Activated T-helper 9 cell treated with anti-CD3 and anti-CD28 coated beads, Interleukin-2, amount 50 U/mL, for 16 hours (primary cell): ENCODE measurements around the gene PIK3C2B.

Experiments
- DNase-seq: peaks from one replicate; pipeline ENCODE4 v3.0.0-alpha.2; 2020; ENCODE audit warnings: low read depth

Gene PIK3C2B

DNA sequence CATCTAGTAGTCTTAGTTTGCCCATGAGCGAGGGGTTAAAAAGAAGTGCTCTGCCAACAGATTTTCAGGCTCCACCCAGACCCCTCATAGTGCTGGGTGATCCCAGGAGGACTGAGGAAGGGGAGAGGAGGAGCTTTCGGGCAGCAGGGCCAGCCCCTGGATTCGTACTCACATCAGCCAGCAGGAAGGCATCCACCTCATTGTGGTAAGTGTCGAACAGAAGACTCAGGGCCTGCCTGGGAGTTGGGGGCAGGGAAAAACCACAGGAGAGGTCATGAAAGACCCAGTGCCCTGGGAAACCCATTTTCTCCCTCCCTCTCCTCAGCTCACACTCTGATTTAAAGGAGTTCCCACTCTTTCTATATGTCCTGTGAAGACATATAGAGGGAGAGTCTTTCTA lies 34.9 kb downstream of the PIK3C2B start:
- DNase-seq, result no peak

DNA sequence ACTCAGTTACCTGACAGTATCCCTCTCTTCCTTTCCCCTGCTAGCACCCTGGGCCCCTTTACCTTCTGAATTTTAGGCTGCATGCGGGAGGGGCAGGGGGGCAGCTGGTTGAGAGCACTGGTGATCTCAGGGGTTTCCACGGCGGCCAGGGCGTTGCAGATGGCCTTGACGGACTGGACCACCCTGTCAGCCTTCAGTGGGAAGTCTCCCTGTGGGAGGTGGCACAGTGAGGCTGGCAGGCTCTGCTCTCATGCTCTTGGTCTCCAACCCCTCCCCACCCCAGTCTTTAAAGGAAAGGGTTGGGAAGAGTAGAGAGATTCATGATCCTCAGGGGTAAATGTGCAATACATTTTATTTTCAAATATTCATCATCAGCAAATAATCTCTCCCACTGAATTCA lies 36.9 kb downstream of the PIK3C2B start:
- DNase-seq, result no peak

DNA sequence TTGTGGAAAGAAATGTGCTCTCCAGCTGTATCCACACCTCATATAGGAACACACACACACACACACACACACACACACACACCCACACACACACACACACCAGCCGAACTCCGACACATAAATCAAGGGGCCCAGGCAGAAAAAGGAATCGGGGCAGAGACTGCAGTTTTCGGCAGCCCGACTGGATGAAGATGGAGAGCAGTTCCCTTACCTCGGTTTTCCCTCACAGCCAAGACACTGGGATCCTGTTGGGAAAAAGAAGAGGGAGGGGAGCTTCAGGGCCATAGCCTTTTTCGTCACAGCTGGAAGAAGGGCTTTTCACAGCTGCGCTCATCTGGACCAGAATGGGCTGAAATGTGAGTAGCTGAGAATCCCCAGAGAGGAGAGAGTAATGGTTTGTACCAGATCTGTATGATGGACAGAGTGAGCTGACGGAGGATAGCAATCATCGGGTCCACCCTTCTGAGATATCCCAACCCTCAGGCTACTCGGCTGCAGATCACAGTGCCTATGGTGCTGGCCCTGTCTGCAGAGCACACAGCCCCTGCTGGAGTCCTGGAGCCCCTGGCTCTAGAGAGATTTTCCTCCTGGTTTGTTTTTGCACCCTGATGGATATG lies 37.7 kb downstream of the PIK3C2B start:
- DNase-seq, result no peak

DNA sequence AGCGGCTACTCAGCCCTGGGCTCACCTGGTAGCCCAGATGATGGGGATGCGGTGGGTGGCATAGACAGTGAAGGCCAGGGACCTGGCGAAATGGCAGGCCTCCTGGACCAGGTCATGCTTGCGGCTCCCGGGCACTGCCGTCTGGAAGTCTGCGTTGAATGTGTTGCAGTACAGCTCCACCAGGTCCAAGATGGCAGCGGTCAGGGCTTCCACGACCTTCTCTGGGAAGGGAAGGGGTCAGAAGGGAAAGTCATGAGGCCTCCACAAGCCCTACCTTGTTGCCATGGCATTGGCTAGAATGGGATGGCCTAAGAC lies 38.8 kb downstream of the PIK3C2B start:
- DNase-seq, result no peak

DNA sequence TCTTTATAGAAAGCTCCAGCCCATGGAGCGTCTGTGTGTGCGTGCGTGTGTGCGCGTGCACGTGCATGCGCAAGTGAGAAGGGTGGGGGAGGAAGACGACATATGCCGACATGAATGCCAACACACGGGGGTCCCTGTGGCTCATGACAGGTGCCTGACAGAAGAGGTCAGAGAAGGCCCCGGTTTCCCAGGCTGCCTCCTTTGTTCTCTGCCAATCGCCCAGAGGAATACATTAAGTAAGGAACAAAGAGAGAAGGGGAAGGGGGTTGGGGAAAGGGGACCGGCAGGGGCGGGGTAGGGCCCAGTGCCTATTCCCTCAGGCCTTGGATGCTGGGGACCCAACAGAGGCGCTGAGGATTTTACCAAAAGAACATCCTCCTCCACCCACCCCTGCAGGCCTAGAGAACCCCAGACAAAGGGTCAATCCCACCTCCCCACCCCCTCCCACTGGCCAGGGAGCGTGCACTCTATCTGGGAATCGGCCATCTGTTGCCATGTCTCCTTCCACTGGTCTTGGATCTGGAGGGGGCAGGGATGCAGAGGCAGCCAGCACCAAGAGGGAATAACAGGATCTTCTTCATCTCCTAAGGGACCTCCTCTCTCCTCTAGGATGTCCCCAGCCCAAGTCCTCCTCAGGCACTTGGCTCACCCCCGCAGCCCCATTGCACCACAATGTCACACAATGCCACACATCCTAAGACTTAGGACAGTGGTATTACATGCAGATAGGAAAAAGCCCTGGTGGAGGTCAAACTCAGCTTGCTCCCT lies 39.4 kb downstream of the PIK3C2B start:
- no peak for DNase-seq

DNA sequence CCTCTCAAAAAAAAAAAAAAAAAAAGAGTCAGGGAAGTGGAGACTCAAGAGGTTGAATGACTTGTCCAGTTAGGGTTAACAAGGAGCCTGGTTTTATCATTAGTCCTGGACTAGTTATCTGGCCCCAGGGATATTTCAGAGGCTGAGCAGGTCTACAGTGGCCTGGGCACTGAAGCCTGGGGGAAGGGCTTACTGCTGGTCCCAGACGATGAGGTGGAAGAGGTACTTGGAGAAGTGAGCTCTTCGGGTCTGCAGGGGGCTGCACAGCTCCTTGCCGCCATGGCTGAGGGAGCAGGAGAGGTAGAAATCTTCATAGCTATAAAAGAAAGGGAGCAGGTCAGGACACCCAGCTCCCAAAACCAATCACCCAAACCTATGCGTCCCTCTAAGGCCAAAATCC lies 40.1 kb downstream of the PIK3C2B start:
- no peak for DNase-seq

DNA sequence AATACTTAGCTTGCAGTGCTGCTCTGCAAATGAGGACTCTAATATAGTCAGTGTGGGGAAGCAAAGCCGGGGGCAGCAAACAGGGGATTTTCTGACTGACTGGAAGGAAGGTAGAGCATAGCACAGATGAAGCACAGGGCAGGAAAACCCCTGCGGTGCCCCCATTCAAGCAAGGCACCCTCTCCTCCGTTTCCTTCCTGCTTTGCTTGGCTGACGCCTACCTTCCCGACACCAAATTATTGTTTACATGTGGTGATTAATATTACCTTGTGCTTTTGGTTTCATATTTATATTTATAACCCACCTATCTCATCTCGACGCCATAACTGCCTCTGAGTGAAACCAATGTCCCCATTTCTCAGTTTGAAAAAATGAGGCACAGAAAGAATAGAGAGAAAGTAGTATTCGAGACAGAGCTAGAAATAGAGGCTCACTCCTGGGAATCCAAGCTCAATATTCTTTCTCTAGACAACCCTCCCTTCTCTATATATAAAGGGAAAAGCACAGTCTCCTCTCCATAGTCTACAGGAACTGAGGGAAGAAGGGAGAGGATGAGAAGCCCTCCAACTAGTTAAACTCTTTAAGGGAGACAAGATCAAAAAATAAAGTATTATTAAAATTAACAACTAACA lies 41.3 kb downstream of the PIK3C2B start:
- DNase-seq, result peak; percentile 75

DNA sequence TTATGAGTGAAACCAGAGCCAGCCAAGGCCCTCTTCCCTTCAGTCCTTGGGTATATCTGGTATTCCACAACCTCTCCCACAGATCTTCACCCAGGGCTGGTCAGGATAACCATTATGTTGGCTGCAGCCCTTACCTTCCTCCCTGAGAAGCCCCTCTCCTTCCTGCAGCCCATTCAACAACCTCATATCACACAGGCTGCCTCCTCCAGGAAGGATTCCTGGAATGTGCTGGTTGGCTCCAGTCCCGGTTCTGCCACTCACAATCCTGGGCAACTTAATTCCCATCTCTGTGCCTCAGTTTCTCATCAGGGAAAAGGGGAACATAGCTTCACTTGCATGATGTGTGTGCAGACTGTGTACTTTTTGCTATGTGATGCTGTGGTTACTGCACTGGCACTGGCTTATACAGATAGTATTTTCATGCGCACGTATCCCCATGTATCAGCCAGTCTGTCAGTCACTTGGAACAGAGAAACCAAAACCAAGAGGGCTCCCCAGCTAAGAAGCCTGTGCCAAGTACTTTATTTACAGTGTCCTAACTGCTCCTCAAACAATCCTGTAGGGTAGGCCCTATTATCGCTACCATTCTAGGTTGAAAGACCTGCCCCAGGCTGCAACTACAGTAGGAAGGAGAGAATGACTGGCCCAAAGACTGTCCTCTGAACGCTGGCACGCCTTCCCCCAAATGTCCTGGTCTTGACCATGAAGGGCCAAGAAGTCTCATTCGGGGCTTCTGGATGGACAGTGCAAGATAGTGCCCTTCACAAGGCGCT lies 43.1 kb downstream of the PIK3C2B start:
- no peak for DNase-seq

DNA sequence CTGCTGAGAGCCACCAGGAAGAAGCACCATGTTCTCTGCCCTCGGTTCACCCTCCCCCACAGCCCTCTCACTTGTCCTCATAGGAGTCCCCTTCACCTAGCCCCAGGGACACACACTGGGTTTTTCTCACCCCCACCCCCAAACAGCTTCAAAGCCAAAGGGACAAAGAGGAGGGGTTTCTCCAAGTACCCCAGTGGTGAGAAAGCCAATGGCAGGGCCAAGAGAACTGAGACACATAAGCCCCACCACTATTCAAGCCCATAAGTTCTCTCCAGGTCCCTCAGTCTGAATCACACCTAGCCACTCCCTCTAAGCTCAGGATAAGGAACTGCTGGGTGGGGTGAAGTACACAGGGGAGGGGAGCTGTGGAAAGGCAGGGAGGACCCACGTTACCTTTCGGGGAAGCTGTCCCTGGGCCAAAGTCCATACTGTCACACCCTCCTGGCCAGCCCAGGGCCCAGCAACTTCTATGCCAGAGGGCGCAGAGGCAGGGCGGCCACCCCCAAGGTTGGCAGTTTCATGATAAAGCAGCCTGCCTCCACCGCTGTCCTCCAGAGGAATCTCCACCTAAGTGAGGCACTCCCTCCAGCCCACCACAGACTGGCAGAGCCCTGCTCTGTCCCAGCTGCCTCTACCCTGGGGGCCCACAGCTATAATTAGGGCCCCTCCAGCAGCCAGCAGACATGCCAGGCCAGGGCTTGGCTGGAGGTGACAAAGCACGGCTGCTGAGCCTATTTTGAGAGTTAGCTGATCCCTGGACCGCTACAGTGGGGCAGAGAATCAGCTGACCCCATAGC lies 43.9 kb downstream of the PIK3C2B start:
- DNase-seq, result no peak

DNA sequence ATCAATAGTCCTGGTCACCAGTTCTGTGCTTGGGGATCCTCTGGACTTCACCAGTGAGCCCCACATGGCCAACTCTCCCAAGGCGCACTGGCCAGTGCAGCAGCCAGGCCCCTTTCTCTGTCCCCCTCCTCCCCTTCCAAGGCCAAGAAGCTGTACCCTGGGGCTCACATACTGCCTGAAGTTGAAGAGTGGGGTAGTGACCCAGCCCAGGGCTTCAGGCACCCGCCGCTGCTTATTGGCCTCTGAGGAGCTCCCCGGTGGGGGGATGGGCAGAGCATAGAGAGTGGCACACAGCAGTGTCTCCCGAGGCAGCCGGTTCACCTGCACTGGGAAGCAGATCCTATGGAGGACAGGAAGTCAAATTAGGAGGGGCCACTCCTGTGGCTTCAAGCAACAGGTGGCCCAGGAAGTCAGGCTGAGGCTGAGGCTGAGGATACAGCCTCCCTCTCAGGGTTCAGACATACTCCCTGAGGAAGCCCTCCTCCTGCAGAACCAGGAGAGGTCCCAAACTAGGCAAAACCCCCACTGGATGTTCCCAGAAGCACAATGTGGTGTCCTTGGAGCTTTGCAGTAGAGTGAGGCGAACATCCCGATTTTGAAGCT lies 44.8 kb downstream of the PIK3C2B start:
- DNase-seq, result no peak

DNA sequence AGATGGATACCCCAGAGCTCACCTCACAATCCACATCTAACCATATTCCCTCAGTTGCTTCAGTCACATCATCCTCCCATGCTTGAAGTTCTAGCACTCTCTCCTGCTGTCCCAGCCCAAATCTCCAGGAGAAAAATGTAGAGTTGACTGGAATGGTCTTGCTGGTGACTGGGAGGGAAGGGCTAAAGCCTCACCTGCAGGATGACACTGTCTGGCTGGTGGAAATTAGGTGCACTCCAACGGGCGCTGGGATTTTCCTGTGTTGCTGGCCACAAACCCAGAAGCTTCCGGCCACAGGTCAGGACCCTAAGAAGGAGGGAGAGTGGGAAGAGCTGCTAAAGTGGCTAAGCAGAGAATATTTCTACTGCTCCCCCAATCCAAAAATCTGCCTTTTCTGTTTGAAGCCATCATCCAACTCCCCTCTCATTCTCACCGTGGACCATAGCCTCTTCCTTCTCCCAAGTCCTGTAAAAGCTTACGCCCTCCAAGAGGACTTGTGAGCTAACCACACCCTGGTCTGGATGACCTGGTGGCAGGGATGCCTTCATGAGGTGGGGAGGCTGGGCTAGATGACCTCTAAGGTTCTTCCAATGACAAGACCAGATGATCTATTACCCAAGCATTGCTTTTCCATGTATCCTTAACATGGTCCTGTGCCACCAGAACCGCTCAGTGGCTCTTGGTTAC lies 45.5 kb downstream of the PIK3C2B start:
- no peak for DNase-seq

DNA sequence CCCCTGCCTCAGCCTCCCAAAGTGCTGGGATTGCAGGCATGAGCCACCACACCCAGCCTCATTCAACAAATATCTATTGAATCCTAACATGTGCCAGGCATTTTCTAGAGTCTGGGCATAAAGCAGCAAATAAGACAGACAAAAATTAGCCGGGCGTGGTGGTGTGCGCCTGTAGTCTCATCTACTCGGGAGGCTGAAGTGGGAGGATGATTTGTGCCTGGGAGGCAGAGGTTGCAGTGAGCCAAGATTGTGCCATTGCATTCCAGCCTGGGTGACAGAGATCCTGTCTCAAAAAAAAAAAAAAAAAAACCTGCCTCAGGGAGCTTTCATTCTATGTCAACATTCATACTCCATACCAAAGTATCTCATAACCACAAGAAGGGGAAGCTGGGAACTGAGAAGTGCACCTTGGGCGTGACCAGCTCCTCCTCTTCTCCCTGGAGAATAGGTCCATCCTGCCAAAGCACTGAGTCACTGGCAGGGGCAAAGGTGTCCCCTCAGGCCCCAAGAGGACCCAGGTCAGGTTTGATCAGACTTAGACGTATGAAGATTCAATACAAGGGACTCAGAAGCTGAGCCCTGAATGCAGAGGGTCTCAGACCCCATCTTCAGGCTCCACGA lies 46.2 kb downstream of the PIK3C2B start:
- DNase-seq, result no peak

DNA sequence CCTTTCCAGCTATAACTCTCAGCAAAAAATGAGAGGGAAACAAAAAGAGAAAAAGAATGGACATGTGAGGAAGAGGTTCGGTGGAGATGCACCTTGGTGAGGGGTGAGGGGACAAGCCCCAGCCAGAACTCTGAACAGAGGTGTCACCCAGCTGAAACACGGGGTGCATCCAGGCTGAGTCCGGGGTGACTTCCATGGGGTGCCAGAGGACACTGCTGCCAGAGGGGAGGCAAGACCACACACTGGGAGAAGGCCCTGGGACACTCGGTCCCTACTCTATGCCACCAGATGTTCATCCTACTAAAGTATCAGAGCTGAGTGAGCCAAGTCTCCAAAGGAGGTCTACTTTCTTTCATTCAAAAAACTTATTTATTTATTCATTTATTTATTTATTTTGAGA lies 46.9 kb downstream of the PIK3C2B start:
- no peak for DNase-seq

DNA sequence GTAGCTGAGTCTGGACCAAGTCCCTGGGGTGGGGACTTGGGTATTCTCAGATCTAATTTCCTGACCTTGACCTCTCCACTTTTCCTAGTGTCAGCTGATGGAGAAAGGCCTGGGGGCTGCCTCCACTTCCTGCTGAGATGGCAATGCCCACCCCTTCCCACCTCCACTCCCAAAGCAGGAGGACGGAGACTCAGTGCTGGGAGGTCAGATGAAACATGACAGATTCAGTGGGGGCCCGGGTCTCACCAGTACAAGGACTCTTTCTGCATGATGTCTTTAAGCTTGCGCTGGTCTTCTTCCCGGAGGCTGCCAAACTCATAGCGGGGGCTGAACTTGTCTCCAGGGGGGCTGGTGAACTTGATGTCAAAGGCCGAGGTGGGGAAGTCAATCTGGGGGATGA lies 47.4 kb downstream of the PIK3C2B start:
- no peak for DNase-seq

DNA sequence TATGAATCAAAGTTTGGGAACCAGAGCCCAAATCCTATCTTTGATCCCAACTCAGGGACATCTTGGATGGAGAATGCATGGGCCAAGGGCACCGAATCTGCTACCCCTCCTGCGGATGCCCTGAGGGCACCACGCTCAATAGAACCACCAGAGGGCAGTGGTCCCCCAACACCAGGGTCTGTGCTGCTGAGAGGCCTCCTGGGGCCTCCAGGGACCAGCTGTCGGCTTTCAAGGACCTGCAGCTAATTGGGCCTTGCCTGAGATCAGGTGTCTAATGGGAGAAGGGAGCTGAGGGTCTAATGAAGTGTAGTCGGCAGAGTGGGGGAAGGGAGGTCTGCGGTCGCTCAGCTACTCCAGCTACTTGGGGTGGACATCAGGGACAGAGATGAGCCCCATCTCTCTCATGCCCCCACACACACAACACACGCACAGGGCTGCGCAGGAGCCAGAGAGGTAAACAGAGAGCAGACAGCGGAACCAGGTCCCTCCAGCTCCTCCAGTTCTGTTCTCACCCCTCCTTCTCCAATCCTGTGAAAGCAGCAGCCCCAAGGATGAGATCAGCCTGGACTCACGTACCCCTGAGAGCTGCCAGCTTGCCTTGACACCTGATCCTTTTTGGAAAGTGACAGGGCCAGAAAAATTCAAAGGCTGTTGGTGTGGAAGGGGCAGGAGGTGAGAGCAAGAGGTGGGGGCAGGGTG lies 48.0 kb downstream of the PIK3C2B start:
- peak; percentile 65 for DNase-seq

DNA sequence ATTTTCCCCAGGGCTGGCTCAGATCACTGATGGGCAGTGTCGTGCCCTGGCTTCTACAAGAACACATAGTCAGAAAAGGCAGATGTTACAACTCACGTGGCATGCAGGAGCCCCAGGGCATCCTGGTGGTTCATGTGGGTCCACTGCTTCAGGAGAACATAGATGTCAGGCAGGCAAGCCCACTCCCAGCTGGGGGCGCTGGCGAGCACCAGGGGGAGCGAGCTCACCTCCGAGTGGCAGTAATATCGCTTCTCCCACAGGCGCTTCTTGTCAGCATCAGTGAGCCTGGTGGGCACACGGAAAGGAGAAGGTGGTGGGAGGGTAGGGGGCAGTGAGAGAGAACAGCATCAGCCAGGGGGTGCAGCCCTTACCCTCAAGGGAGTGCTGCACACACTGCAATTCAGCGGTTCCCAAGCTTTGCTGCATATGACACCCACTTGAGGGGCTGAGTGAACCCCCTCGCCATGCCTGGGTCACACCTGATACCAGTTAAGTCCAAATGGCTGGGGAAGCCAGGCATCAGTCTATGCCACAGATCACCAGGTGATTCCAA lies 48.7 kb downstream of the PIK3C2B start:
- DNase-seq, result peak; percentile 17
